ENCODE data around the gene CITED4. TPM values are rescaled to one million over a fixed set of nuclear protein-coding genes. Genes with fewer than 3 reads are reported as not detected.

Gene CITED4
- total RNA-seq, 1 experiment from 2014 or later, result 9.5 TPM

- Histone ChIP-seq H2BK12ac (ENCODE audit: insufficient read length, low read depth, low read length) (no peak overlapping the region), H3K4me2 (ENCODE audit: insufficient read depth, insufficient read length, low read length) (no peak overlapping the region), H3K23ac (ENCODE audit: insufficient read length, low read depth, low read length) (no peak overlapping the region), H3K79me2 (ENCODE audit: insufficient read depth, low read length) (no peaks in the 10 kb centered on the region), H4K91ac (ENCODE audit: insufficient read length, low read depth, low read length) (no peak overlapping the region), H3K9ac (ENCODE audit: extremely low read depth, insufficient read length, low read length) (no peak overlapping the region), H3K4ac (ENCODE audit: low read depth, low read length) (no peak overlapping the region), H3K14ac (ENCODE audit: insufficient read depth, low read length) (no peak overlapping the region), H3K9me3 (ENCODE audit: control insufficient read depth, low read depth, low read length) (no peaks in the 10 kb centered on the region), H3K4me1 (ENCODE audit: insufficient read depth, low read length) (no peaks in the 10 kb centered on the region), H2AK5ac (ENCODE audit: insufficient read length, low read length) (no peak overlapping the region), H2BK5ac (ENCODE audit: insufficient read length, low read length) (no peak overlapping the region), H3K23me2 (ENCODE audit: insufficient read length, low read depth, low read length, poor library complexity, severe bottlenecking) (no peaks in the 10 kb centered on the region), H4K8ac (replicated peaks; ENCODE audit: insufficient read length, low read depth, low read length) (no peak overlapping the region), H2BK120ac (ENCODE audit: low read depth, low read length, poor library complexity, severe bottlenecking) (no peak overlapping the region), H3K56ac (ENCODE audit: insufficient read length, low read depth, low read length) (no peak overlapping the region), H2BK15ac (ENCODE audit: low read depth, low read length) (no peak overlapping the region), H3K27me3 (ENCODE audit: insufficient read depth, low read length) (no peaks in the 10 kb centered on the region; the same call in 1 of the 2 replicates), H2AFZ (ENCODE audit: low read length) (no peak overlapping the region), H4K20me1 (ENCODE audit: control insufficient read depth, insufficient read depth, insufficient read length) (no peaks in the 10 kb centered on the region), H3K18ac (ENCODE audit: insufficient read length, low read depth, low read length) (no peak overlapping the region), H2BK20ac (ENCODE audit: low read depth, low read length, poor library complexity, severe bottlenecking) (no peak overlapping the region), H3K79me1 (ENCODE audit: insufficient read depth, low read depth, low read length, poor library complexity, severe bottlenecking) (no peaks in the 10 kb centered on the region), H3K27ac (ENCODE audit: insufficient read length, low read depth, low read length) (no peak overlapping the region), H3T11ph (ENCODE audit: low read length) (no peak overlapping the region), H4K5ac (ENCODE audit: insufficient read length, low read depth, low read length) (no peak overlapping the region)
- H3K27me3 Mint-ChIP-seq (ENCODE audit: low read depth), result peaks cover 32% of the 10 kb centered on the region
- peaks cover 8 to 16% of the 10 kb centered on the region in 2 experiments for H3K4me1 Mint-ChIP-seq
- no peak for TF ChIP-seq CTCF (conservative IDR thresholded peaks at IDR 0.05)
- no peaks in the 10 kb centered on the region for H3K36me3 Mint-ChIP-seq (ENCODE audit: insufficient read depth in 1 of 3, low read depth in 3 of 3)
- H3K4me3 Mint-ChIP-seq, result no peak overlapping the region
- no peak for DNase-seq
- no CpG with 5 or more reads among the region's 1 CpG for WGBS (ENCODE audit: extremely low coverage, insufficient read length, low lambda C conversion rate)
- H3K27ac Mint-ChIP-seq, result no peak overlapping the region
- H3K9me3 Mint-ChIP-seq, result no peaks in the 10 kb centered on the region
These were observed 24.8 kb upstream of the CITED4 start for GRCh38 chr1:40887012-40887378.

Measured in H9 (cell line).